H9 (cell line): ENCODE measurements around the gene ANKK1. TPM values are rescaled to one million over a fixed set of nuclear protein-coding genes. Genes with fewer than 3 reads are reported as not detected.

ENCODE experiments used
- DNase-seq: peaks from one replicate; pipeline ENCODE4 v3.0.0-alpha.2; 2017
- H2AFZ ChIP-seq: one replicate; pipeline ENCODE4 v1.6.1; 2013; ENCODE audit warnings: mild to moderate bottlenecking, low read length, control low read depth, moderate library complexity
- H2AK5ac ChIP-seq: 2 replicates; pipeline ENCODE4 v1.6.1; 2013; ENCODE audit warnings: low read length, control low read depth, mixed read lengths; ENCODE audit not compliant: insufficient read length
- H2BK120ac ChIP-seq: one replicate; pipeline ENCODE4 v1.6.1; 2013; ENCODE audit warnings: low read depth, mild to moderate bottlenecking, low read length, control low read depth, inconsistent platforms; ENCODE audit not compliant: poor library complexity, severe bottlenecking
- H2BK12ac ChIP-seq: 2 replicates; pipeline ENCODE4 v1.6.1; 2013; ENCODE audit warnings: low read length, control low read depth, mixed read lengths, low read depth; ENCODE audit not compliant: insufficient read length
- H2BK15ac ChIP-seq: 2 replicates; pipeline ENCODE4 v1.6.1; 2013; ENCODE audit warnings: low read depth, low read length, control low read depth
- H2BK20ac ChIP-seq: one replicate; pipeline ENCODE4 v1.6.1; 2013; ENCODE audit warnings: low read depth, mild to moderate bottlenecking, low read length, control low read depth, inconsistent platforms; ENCODE audit not compliant: poor library complexity, severe bottlenecking
- H2BK5ac ChIP-seq: 2 replicates; pipeline ENCODE4 v1.6.1; 2013; ENCODE audit warnings: low read length, control low read depth, mixed read lengths; ENCODE audit not compliant: insufficient read length
- H3K14ac ChIP-seq: 2 replicates; pipeline ENCODE4 v1.6.1; 2013; ENCODE audit warnings: low read length, control low read depth; ENCODE audit not compliant: insufficient read depth
- H3K18ac ChIP-seq: 2 replicates; pipeline ENCODE4 v1.6.1; 2013; ENCODE audit warnings: low read depth, mild to moderate bottlenecking, mixed read lengths, low read length, control low read depth; ENCODE audit not compliant: insufficient read length
- H3K23ac ChIP-seq: 2 replicates; pipeline ENCODE4 v1.6.1; 2013; ENCODE audit warnings: low read length, control low read depth, mixed read lengths, low read depth; ENCODE audit not compliant: insufficient read length
- H3K23me2 ChIP-seq: 2 replicates; pipeline ENCODE4 v1.6.1; 2013; ENCODE audit warnings: low read depth, mild to moderate bottlenecking, mixed read lengths, low read length, control low read depth; ENCODE audit not compliant: insufficient read length, poor library complexity, severe bottlenecking
- H3K27ac ChIP-seq: 2 replicates; pipeline ENCODE4 v1.5.1; 2013; ENCODE audit warnings: low read length, control low read depth, mixed read lengths, low read depth; ENCODE audit not compliant: insufficient read length
- H3K27me3 ChIP-seq: 2 replicates; pipeline ENCODE4 v1.6.1; 2013; ENCODE audit warnings: low read length, control low read depth, inconsistent platforms; ENCODE audit not compliant: insufficient read depth
- H3K4ac ChIP-seq: 2 replicates; pipeline ENCODE4 v1.6.1; 2013; ENCODE audit warnings: low read depth, mild to moderate bottlenecking, control low read depth, inconsistent platforms, low read length, moderate library complexity
- H3K4me1 ChIP-seq: 2 replicates; pipeline ENCODE4 v1.6.1; 2013; ENCODE audit warnings: low read length, control low read depth, inconsistent platforms; ENCODE audit not compliant: insufficient read depth
- H3K4me2 ChIP-seq: 2 replicates; pipeline ENCODE4 v1.6.1; 2013; ENCODE audit warnings: low read length, control low read depth, mixed read lengths; ENCODE audit not compliant: insufficient read length, insufficient read depth
- H3K56ac ChIP-seq: 2 replicates; pipeline ENCODE4 v1.6.1; 2013; ENCODE audit warnings: low read depth, mild to moderate bottlenecking, mixed read lengths, low read length, control low read depth; ENCODE audit not compliant: insufficient read length
- H3K79me1 ChIP-seq: 2 replicates; pipeline ENCODE4 v1.6.1; 2013; ENCODE audit warnings: low read depth, mild to moderate bottlenecking, moderate library complexity, low read length, control low read depth, inconsistent platforms; ENCODE audit not compliant: insufficient read depth, poor library complexity, severe bottlenecking
- H3K79me2 ChIP-seq: 2 replicates; pipeline ENCODE4 v1.6.1; 2013; ENCODE audit warnings: low read length, control low read depth, inconsistent platforms; ENCODE audit not compliant: insufficient read depth
- H3K9ac ChIP-seq: 2 replicates; pipeline ENCODE4 v1.6.1; 2013; ENCODE audit warnings: low read length, control low read depth, mixed read lengths; ENCODE audit not compliant: insufficient read length; ENCODE audit errors: extremely low read depth
- H3K9me3 ChIP-seq: one replicate; pipeline ENCODE4 v1.6.1; 2013; ENCODE audit warnings: low read depth, low read length, inconsistent platforms; ENCODE audit not compliant: control insufficient read depth
- H3T11ph ChIP-seq: one replicate; pipeline ENCODE4 v1.6.1; 2013; ENCODE audit warnings: mild to moderate bottlenecking, low read length, control low read depth, inconsistent platforms
- H4K20me1 ChIP-seq: one replicate; pipeline ENCODE4 v1.6.1; 2013; ENCODE audit not compliant: control insufficient read depth, insufficient read length, insufficient read depth
- H4K5ac ChIP-seq: 2 replicates; pipeline ENCODE4 v1.6.1; 2013; ENCODE audit warnings: low read depth, mild to moderate bottlenecking, mixed read lengths, low read length, control low read depth; ENCODE audit not compliant: insufficient read length
- H4K8ac ChIP-seq: replicated peaks from 2 replicates; pipeline ENCODE4 v1.6.1; 2013; ENCODE audit warnings: low read length, control low read depth, mixed read lengths, low read depth; ENCODE audit not compliant: insufficient read length
- H4K91ac ChIP-seq: 2 replicates; pipeline ENCODE4 v1.6.1; 2013; ENCODE audit warnings: low read depth, mild to moderate bottlenecking, moderate library complexity, mixed read lengths, low read length, control low read depth; ENCODE audit not compliant: insufficient read length
- H3K27ac Mint-ChIP-seq, 3 experiments: 2 replicates in 2 of 3; 3 replicates in 1 of 3; pipeline ENCODE4 v1.8.0; 2020 to 2021; ENCODE audit warnings: mixed read lengths in 3 of 3, mild to moderate bottlenecking in 1 of 3, moderate library complexity in 1 of 3
- H3K27me3 Mint-ChIP-seq: 2 replicates; pipeline ENCODE4 v1.8.0; 2021; ENCODE audit warnings: low read depth, mild to moderate bottlenecking, moderate library complexity, mixed read lengths
- H3K36me3 Mint-ChIP-seq, 3 experiments: 2 replicates in 2 of 3; 3 replicates in 1 of 3; pipeline ENCODE4 v1.8.0; 2020 to 2021; ENCODE audit warnings: low read depth in 3 of 3, mixed read lengths in 3 of 3; ENCODE audit not compliant: insufficient read depth in 1 of 3
- H3K4me1 Mint-ChIP-seq, 2 experiments: 2 replicates each; pipeline ENCODE4 v1.8.0; 2020; ENCODE audit warnings: mixed read lengths in 2 of 2
- H3K4me3 Mint-ChIP-seq, 2 experiments: 2 replicates in 1 of 2; 3 replicates in 1 of 2; pipeline ENCODE4 v1.8.0; 2020 to 2021; ENCODE audit warnings: mild to moderate bottlenecking in 2 of 2, mixed read lengths in 2 of 2, moderate library complexity in 1 of 2
- H3K9me3 Mint-ChIP-seq, 2 experiments: 2 replicates in 1 of 2; 3 replicates in 1 of 2; pipeline ENCODE4 v1.8.0; 2020; ENCODE audit warnings: mild to moderate bottlenecking in 2 of 2, mixed read lengths in 2 of 2, moderate library complexity in 1 of 2
- CTCF ChIP-seq: fragments of 200-600 bp; sonication (generic); conservative IDR thresholded peaks from 3 replicates; pipeline ENCODE4 v1.8.0; 2021; ENCODE audit warnings: antibody characterized with exemption, mild to moderate bottlenecking
- WGBS: extraction: QIAGEN DNeasy Blood & Tissue Kit; methylation state at CpG from one replicate; pipeline ENCODE4 v1.1.7; 2013; ENCODE audit warnings: missing lambda C conversion rate, low lambda C conversion rate, mixed read lengths; ENCODE audit not compliant: insufficient read length; ENCODE audit errors: extremely low coverage; 5-methylcytosine and 5-hydroxymethylcytosine counted together
- total RNA-seq: library from RNA; stranded (reverse); gene quantifications from 2 replicates; pipeline ENCODE4 v1.2.1, GENCODE V29; 2021

The ANKK1 gene
- total RNA-seq, 1 experiment from 2014 or later: 0.20 TPM

- H3K18ac ChIP-seq: no peak overlapping the region
- no peaks in the 10 kb centered on the region for H3K9me3 Mint-ChIP-seq
- H3K27me3 Mint-ChIP-seq: peaks cover 3% of the 10 kb centered on the region; the same call in 1 of the 2 replicates
- H3K4ac ChIP-seq: no peak overlapping the region
- no peaks in the 10 kb centered on the region for H3K79me2 ChIP-seq
- H3K9ac ChIP-seq: no peak overlapping the region
- H3K23ac ChIP-seq: no peak overlapping the region
- no peak overlapping the region for H2BK12ac ChIP-seq
- no peak overlapping the region for H2AK5ac ChIP-seq
- H3K4me3 Mint-ChIP-seq: no peak overlapping the region
- no peak overlapping the region for H3K27ac ChIP-seq
- H3K56ac ChIP-seq: no peak overlapping the region
- no peak overlapping the region for H2AFZ ChIP-seq
- H3K9me3 ChIP-seq: no peaks in the 10 kb centered on the region
- TF ChIP-seq CTCF: no peak
- H3K23me2 ChIP-seq: no peaks in the 10 kb centered on the region
- H2BK5ac ChIP-seq: no peak overlapping the region
- no peaks in the 10 kb centered on the region for H4K20me1 ChIP-seq
- no peak overlapping the region for H2BK120ac ChIP-seq
- H3K14ac ChIP-seq: no peak overlapping the region
- no peak for DNase-seq
- no peaks in the 10 kb centered on the region for H3K27me3 ChIP-seq
- H3K36me3 Mint-ChIP-seq: no peaks in the 10 kb centered on the region
- no peaks in the 10 kb centered on the region for H3K4me1 ChIP-seq
- no peak overlapping the region for H3T11ph ChIP-seq
- H2BK15ac ChIP-seq: no peak overlapping the region
- H4K8ac ChIP-seq: no peak overlapping the region
- no peak overlapping the region for H2BK20ac ChIP-seq
- H4K5ac ChIP-seq: no peak overlapping the region
- H4K91ac ChIP-seq: no peak overlapping the region
- H3K79me1 ChIP-seq: no peaks in the 10 kb centered on the region
- no CpG with 5 or more reads among the region's 5 CpGs for WGBS
- H3K27ac Mint-ChIP-seq: peak overlapping the region in 1 of 3 experiments; percentile 67; a peak in 1 of 7 replicates
- H3K4me2 ChIP-seq: no peak overlapping the region
- peaks cover 3 to 4% of the 10 kb centered on the region in 2 experiments; a peak in 1 of 4 replicates for H3K4me1 Mint-ChIP-seq
Measured at GRCh38 chr11:113448316-113448677, 60.7 kb downstream of the ANKK1 start.
